Measurements from ENCODE around the gene KRTAP4-2. TPM values are rescaled to one million over a fixed set of nuclear protein-coding genes. Genes with fewer than 3 reads are reported as not detected.
A peak's percentile ranks its signal among the peaks of the same experiment; 100 is the strongest.
"Not testable (repeated sequence)": the region's sequence is repeated elsewhere in the genome, so short reads cannot be mapped to it uniquely, and the experiment has no call there.

KRTAP4-2 gene
- total RNA-seq, 3 donors from 2014 or later = not detected

GRCh38 chr17:41211845-41212466 lies 33.9 kb upstream of the KRTAP4-2 start:
- intact Hi-C loops (cut with DNase I, micrococcal nuclease) = no loop called here
- no peak for TF ChIP-seq CTCF (IDR thresholded peaks at IDR 0.05)
- Histone ChIP-seq H3K4me3 (no peak overlapping the region), H3K9me3 (no peaks in the 10 kb centered on the region), H3K4me1 (ENCODE audit: low read depth) (no peaks in the 10 kb centered on the region), H3K36me3 (ENCODE audit: low read depth) (no peaks in the 10 kb centered on the region)
- peak; percentile 80 for ATAC-seq
- peak in 2 of 3 donors; percentile 44 to 59 for DNase-seq

- peak in 1 of 3 donors; percentile 66 for DNase-seq
- no peak for TF ChIP-seq CTCF (IDR thresholded peaks at IDR 0.05)
- intact Hi-C loops (cut with DNase I, micrococcal nuclease) = no loop called here
- H3K9me3 ChIP-seq = no peaks in the 10 kb centered on the region
- ATAC-seq = peak; percentile 85
- H3K4me3 ChIP-seq = no peak overlapping the region
- H3K36me3 ChIP-seq (ENCODE audit: low read depth) = no peaks in the 10 kb centered on the region
- peaks cover 8% of the 10 kb centered on the region for H3K4me1 ChIP-seq (ENCODE audit: low read depth)
These were observed 21.5 kb upstream of the KRTAP4-2 start for GRCh38 chr17:41199421-41200078.

- DNase-seq = no peak
- H3K4me3 ChIP-seq = no peak overlapping the region
- H3K4me1 ChIP-seq (ENCODE audit: low read depth) = peaks cover 8% of the 10 kb centered on the region
- no peaks in the 10 kb centered on the region for H3K9me3 ChIP-seq
- ATAC-seq = no peak
- H3K36me3 ChIP-seq (ENCODE audit: low read depth) = no peaks in the 10 kb centered on the region
- intact Hi-C loops (cut with DNase I, micrococcal nuclease) = no loop called here
- TF ChIP-seq CTCF (IDR thresholded peaks at IDR 0.05) = no peak
These were observed 18.0 kb upstream of the KRTAP4-2 start for GRCh38 chr17:41196068-41196467.

GRCh38 chr17:41190328-41190727 lies 12.3 kb upstream of the KRTAP4-2 start:
- intact Hi-C loops (cut with DNase I, micrococcal nuclease) = no loop called here
- no peaks in the 10 kb centered on the region for H3K4me1 ChIP-seq (ENCODE audit: low read depth)
- ATAC-seq (no peak), DNase-seq (no peak)
- no peak for TF ChIP-seq CTCF (IDR thresholded peaks at IDR 0.05)
- H3K9me3 ChIP-seq = no peaks in the 10 kb centered on the region
- H3K36me3 ChIP-seq (ENCODE audit: low read depth) = no peaks in the 10 kb centered on the region
- no peak overlapping the region for H3K4me3 ChIP-seq

- DNase-seq; H3K9me3 ChIP-seq; H3K36me3 ChIP-seq (ENCODE audit: low read depth); H3K4me1 ChIP-seq (ENCODE audit: low read depth); intact Hi-C loops (cut with DNase I, micrococcal nuclease); H3K4me3 ChIP-seq; ATAC-seq: not testable (repeated sequence)
These were observed 11.9 kb upstream of the KRTAP4-2 start, which contains the start of gene KRTAP9-1 for GRCh38 chr17:41189837-41190318. Gene KRTAP9-1 (plus strand): TSS chr17:41189887. CDS start chr17:41189887, 0 bp downstream.

- Histone ChIP-seq H3K4me3 (no peak overlapping the region), H3K9me3 (no peaks in the 10 kb centered on the region), H3K36me3 (ENCODE audit: low read depth) (no peaks in the 10 kb centered on the region), H3K4me1 (ENCODE audit: low read depth) (no peaks in the 10 kb centered on the region)
- TF ChIP-seq CTCF (IDR thresholded peaks at IDR 0.05) = no peak
- no peak for DNase-seq
- intact Hi-C loops (cut with DNase I, micrococcal nuclease) = no loop called here
- no peak for ATAC-seq
These were observed 8.9 kb upstream of the KRTAP4-2 start for GRCh38 chr17:41186872-41187271.

All from mucosa of descending colon (tissue), 3 donors.